ENCODE data around the gene KCNK15.

KCNK15 gene

DNA sequence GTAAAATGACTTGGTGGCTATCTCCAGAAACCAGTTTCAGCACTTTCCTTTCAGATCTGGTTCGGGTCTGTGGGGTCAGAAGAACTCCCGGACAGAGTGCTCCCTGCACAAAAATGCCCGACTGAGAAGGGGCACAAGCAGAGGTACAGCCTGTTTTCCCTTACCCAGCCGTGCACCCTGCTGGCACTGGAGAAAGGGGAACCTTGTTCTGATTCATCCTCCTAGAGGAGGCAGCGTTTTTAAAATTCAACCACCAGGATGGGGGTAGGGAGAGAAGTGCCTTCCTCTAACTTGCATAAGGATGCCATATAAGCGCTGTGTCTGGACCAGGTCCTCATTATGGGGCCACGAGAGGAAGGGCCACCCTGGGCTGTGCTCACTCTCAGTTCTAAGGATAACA is 47.1 kb downstream of the KCNK15 start:
- no peak for DNase-seq

DNA sequence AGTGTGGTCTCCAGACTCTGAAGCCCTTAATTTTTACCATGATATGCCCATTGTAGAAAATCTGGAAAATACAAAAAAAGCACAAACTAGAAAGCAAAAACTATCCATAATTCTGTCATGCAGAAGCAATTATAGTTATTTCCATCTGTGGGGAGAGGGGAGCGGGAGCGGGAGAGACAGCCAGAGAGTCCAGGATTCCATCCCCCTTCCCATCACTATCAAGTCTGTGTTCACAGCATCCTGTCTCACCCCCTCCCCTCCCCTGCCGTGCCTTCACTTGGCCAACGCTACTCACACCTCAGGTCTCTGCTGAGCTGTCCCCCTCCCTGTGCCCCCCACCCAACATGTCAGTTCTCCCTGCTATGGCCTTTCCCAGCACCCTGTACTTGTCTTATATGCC is 50.2 kb downstream of the KCNK15 start:
- DNase-seq = no peak

- DNase-seq = no peak
Measured at GRCh38 chr20:44796311-44796710, 50.6 kb downstream of the KCNK15 start.

- DNase-seq = no peak
Measured at GRCh38 chr20:44796758-44797457, 51.2 kb downstream of the KCNK15 start.

- no peak for DNase-seq
Measured at GRCh38 chr20:44799691-44800090, 54.0 kb downstream of the KCNK15 start.

DNA sequence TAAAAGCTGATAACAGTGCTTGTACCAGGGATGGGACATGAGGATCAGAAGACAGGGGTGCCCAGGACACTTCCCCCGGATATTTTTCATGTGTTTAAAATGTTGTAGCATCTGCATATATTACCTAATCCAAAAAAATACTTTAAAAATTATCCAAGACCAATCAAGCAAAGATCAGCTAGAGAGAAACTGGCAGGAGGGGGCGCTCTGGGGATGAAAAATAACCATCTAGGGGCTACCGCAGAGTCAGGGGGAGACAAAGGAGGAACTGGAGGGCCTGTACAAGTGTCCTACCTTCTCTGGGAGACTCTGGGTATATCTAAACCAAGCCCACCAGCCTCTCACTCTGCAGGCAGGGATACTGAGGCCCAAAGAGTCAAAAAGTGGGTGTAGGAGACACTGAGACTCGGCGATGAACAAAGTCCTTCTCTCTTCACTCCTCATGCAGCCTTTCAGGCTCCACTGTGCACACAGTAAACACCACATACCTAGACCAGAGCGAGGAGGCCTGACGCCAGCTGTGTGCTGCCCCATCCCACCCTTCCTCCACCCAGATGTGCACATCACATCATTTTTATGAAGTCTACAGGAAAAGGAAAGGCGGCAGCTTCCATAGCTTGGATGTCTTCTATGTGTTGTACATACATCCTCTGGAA is 54.9 kb downstream of the KCNK15 start:
- DNase-seq = no peak
